NCI-H2196 (cell line): Measurements from ENCODE around the gene NLRP14.

Source experiments
- DNase-seq: peaks from one replicate; lab custom pipeline; 2025; ENCODE audit not compliant: unreplicated experiment; lab: John Stamatoyannopoulos, UW

Gene NLRP14

GRCh38 chr11:7020183-7020917, at the start of gene NLRP14, which contains the start of gene ZNF214:
TSS of gene NLRP14 (plus strand) at chr11:7020479. CDS start at chr11:7038587, 18,108 bp downstream.
TSS of gene ZNF214 (minus strand) at chr11:7020346. CDS start at chr11:7002835, 17,511 bp downstream.
- DNase-seq: peak; percentile 95

GRCh38 chr11:6979365-6979764, 40.9 kb upstream of the NLRP14 start:
- no peak for DNase-seq

GRCh38 chr11:6986487-6986886, 33.8 kb upstream of the NLRP14 start:
- DNase-seq: no peak

GRCh38 chr11:6988506-6988905, 31.8 kb upstream of the NLRP14 start:
- DNase-seq: no peak

- no peak for DNase-seq
Observed at GRCh38 chr11:6991227-6991626, 29.1 kb upstream of the NLRP14 start.

- no peak for DNase-seq
Observed at GRCh38 chr11:6992026-6992425, 28.3 kb upstream of the NLRP14 start.

- DNase-seq: no peak
Observed at GRCh38 chr11:6992457-6993417, 27.5 kb upstream of the NLRP14 start.

GRCh38 chr11:6995703-6996102, 24.6 kb upstream of the NLRP14 start:
- no peak for DNase-seq

- no peak for DNase-seq
Observed at GRCh38 chr11:7004482-7004881, 15.8 kb upstream of the NLRP14 start.

- no peak for DNase-seq
Observed at GRCh38 chr11:7014118-7014517, 6.2 kb upstream of the NLRP14 start.

GRCh38 chr11:7016011-7016410, 4.3 kb upstream of the NLRP14 start:
- DNase-seq: no peak

GRCh38 chr11:7019500-7020182, 638 bp upstream of the NLRP14 start:
- DNase-seq: no peak

GRCh38 chr11:7021318-7021717, 1.0 kb downstream of the NLRP14 start:
- DNase-seq: no peak

GRCh38 chr11:7028141-7028540, 7.9 kb downstream of the NLRP14 start:
- no peak for DNase-seq

GRCh38 chr11:7030836-7031235, 10.6 kb downstream of the NLRP14 start:
- no peak for DNase-seq

- DNase-seq: no peak
Observed at GRCh38 chr11:7031471-7031871, 11.2 kb downstream of the NLRP14 start.

- no peak for DNase-seq
Observed at GRCh38 chr11:7032692-7033091, 12.4 kb downstream of the NLRP14 start.

GRCh38 chr11:7034019-7034418, 13.7 kb downstream of the NLRP14 start:
- no peak for DNase-seq

GRCh38 chr11:7046474-7047175, 26.3 kb downstream of the NLRP14 start:
- no peak for DNase-seq

- no peak for DNase-seq
Observed at GRCh38 chr11:7050191-7050590, 29.9 kb downstream of the NLRP14 start.
